GM19467 (cell line): ENCODE data around the gene PSMA1.
"Not testable (repeated sequence)": the region's sequence is repeated elsewhere in the genome, so short reads cannot be mapped to it uniquely, and the experiment has no call there.

Experiments used
- ATAC-seq: cut with Tn5 transposase; IDR thresholded peaks from one replicate; pipeline ENCODE4 v1.9.1; 2021; ENCODE audit warnings: mild to moderate bottlenecking, moderate library complexity; ENCODE audit not compliant: unreplicated experiment

The PSMA1 gene

GRCh38 chr11:14519917-14520746 is at the start of gene PSMA1:
TSS of gene PSMA1 (minus strand) at chr11:14520386. CDS start at chr11:14520299, 87 bp downstream.
- ATAC-seq: peak; percentile 87

- ATAC-seq: not testable (repeated sequence)
These were observed 49.3 kb upstream of the PSMA1 start for GRCh38 chr11:14569516-14569915.

- no peak for ATAC-seq
These were observed 47.0 kb upstream of the PSMA1 start for GRCh38 chr11:14567064-14567651.

- ATAC-seq: no peak
These were observed 46.3 kb upstream of the PSMA1 start for GRCh38 chr11:14566331-14567063.

- ATAC-seq: no peak
These were observed 45.7 kb upstream of the PSMA1 start for GRCh38 chr11:14565845-14566244.

- ATAC-seq: no peak
These were observed 35.6 kb upstream of the PSMA1 start for GRCh38 chr11:14555818-14556217.

- ATAC-seq: no peak
These were observed 34.8 kb upstream of the PSMA1 start for GRCh38 chr11:14554959-14555358.

- no peak for ATAC-seq
These were observed 31.9 kb upstream of the PSMA1 start for GRCh38 chr11:14552089-14552488.

- ATAC-seq: no peak
These were observed 31.2 kb upstream of the PSMA1 start for GRCh38 chr11:14551380-14551779.

GRCh38 chr11:14549891-14550290 is 29.7 kb upstream of the PSMA1 start:
- ATAC-seq: no peak

GRCh38 chr11:14547440-14547839 is 27.3 kb upstream of the PSMA1 start:
- no peak for ATAC-seq

- no peak for ATAC-seq
These were observed 26.5 kb upstream of the PSMA1 start for GRCh38 chr11:14546672-14547071.

- ATAC-seq: peak; percentile 80
These were observed 24.4 kb upstream of the PSMA1 start for GRCh38 chr11:14544611-14545010.

GRCh38 chr11:14543260-14543659 is 23.1 kb upstream of the PSMA1 start:
- ATAC-seq: no peak

GRCh38 chr11:14542324-14542723 is 22.1 kb upstream of the PSMA1 start:
- ATAC-seq: no peak

GRCh38 chr11:14541192-14541947 is 21.2 kb upstream of the PSMA1 start:
- no peak for ATAC-seq

GRCh38 chr11:14539982-14540421 is 19.8 kb upstream of the PSMA1 start:
- no peak for ATAC-seq

- no peak for ATAC-seq
These were observed 18.9 kb upstream of the PSMA1 start for GRCh38 chr11:14538926-14539554.

- ATAC-seq: no peak
These were observed 18.2 kb upstream of the PSMA1 start for GRCh38 chr11:14538271-14538925.

- ATAC-seq: peak; percentile 62
These were observed 17.0 kb upstream of the PSMA1 start for GRCh38 chr11:14537134-14537599.
